Renal pelvis (tissue), 4 donors: ENCODE measurements around the gene OR6J1. TPM values are rescaled to one million over a fixed set of nuclear protein-coding genes. Genes with fewer than 3 reads are reported as not detected.
"Not testable (repeated sequence)": the region's sequence is repeated elsewhere in the genome, so short reads cannot be mapped to it uniquely, and the experiment has no call there.

ENCODE experiments used
- DNase-seq: peaks from one replicate; pipeline ENCODE4 v3.0.0-alpha.2; 2013
- polyA plus RNA-seq, 3 donors: library from polyadenylated mRNA; unstranded; fragments of 120-200 nt; gene quantifications; one replicate each; pipeline ENCODE4 v1.2.1, GENCODE V29; 2013; ENCODE audit not compliant: insufficient read length in 3 of 3

Gene OR6J1
- polyA plus RNA-seq, 3 donors = 0.19 to 0.40 (median 0.38) TPM

- no peak for DNase-seq
Measured at GRCh38 chr14:22651586-22651985, 7.4 kb upstream of the OR6J1 start.

- DNase-seq = no peak
Measured at GRCh38 chr14:22650960-22651521, 6.9 kb upstream of the OR6J1 start.

GRCh38 chr14:22650046-22650739 is 6.0 kb upstream of the OR6J1 start:
- DNase-seq = no peak

- no peak for DNase-seq
Measured at GRCh38 chr14:22648506-22648905, 4.4 kb upstream of the OR6J1 start.

GRCh38 chr14:22646570-22647254 is 2.6 kb upstream of the OR6J1 start:
- DNase-seq = no peak

GRCh38 chr14:22641846-22642245 is 2.3 kb downstream of the OR6J1 start:
- no peak for DNase-seq

GRCh38 chr14:22640192-22640591 is 4.0 kb downstream of the OR6J1 start:
- no peak for DNase-seq

- DNase-seq = not testable (repeated sequence)
Measured at GRCh38 chr14:22635980-22636379, 8.2 kb downstream of the OR6J1 start.

- no peak for DNase-seq
Measured at GRCh38 chr14:22634233-22634900, 9.8 kb downstream of the OR6J1 start.

- DNase-seq = no peak
Measured at GRCh38 chr14:22630486-22630885, 13.7 kb downstream of the OR6J1 start.

GRCh38 chr14:22630066-22630465 is 14.1 kb downstream of the OR6J1 start:
- DNase-seq = no peak

- no peak for DNase-seq
Measured at GRCh38 chr14:22629361-22629760, 14.8 kb downstream of the OR6J1 start.

GRCh38 chr14:22627506-22628263 is 16.5 kb downstream of the OR6J1 start:
- DNase-seq = no peak

- DNase-seq = no peak
Measured at GRCh38 chr14:22626590-22626989, 17.6 kb downstream of the OR6J1 start.

- DNase-seq = no peak
Measured at GRCh38 chr14:22623047-22623446, 21.1 kb downstream of the OR6J1 start.

GRCh38 chr14:22622255-22622654 is 21.9 kb downstream of the OR6J1 start:
- DNase-seq = no peak

- DNase-seq = not testable (repeated sequence)
Measured at GRCh38 chr14:22615765-22616164, 28.4 kb downstream of the OR6J1 start.

- peak; percentile 92 for DNase-seq
Measured at GRCh38 chr14:22614240-22614799, 29.8 kb downstream of the OR6J1 start.

- no peak for DNase-seq
Measured at GRCh38 chr14:22613736-22614239, 30.4 kb downstream of the OR6J1 start.

- DNase-seq = no peak
Measured at GRCh38 chr14:22613106-22613695, 31.0 kb downstream of the OR6J1 start.

GRCh38 chr14:22610931-22611330 is 33.2 kb downstream of the OR6J1 start:
- DNase-seq = no peak
